Breast epithelium (tissue), 4 donors: ENCODE measurements around the gene TSPEAR. TPM values are rescaled to one million over a fixed set of nuclear protein-coding genes. Genes with fewer than 3 reads are reported as not detected.
A peak's percentile ranks its signal among the peaks of the same experiment; 100 is the strongest.

Experiments
- DNase-seq, 2 donors: peaks; one replicate each; pipeline ENCODE4 v3.0.0-alpha.2; 2019; ENCODE audit warnings: low spot score in 2 of 2
- H3K27ac ChIP-seq, 2 donors: fragments of 200-600 bp; sonication (generic) in 1 of 2; one replicate each; pipeline ENCODE4 v1.5.1; 2016 to 2019; ENCODE audit warnings: mild to moderate bottlenecking in 1 of 2
- H3K27me3 ChIP-seq, 2 donors: fragments of 200-600 bp; sonication (generic) in 1 of 2; one replicate each; pipeline versions ENCODE4 v1.5.1 to v1.6.0; 2017 to 2019; ENCODE audit warnings: control low read depth in 1 of 2, mild to moderate bottlenecking in 1 of 2
- H3K36me3 ChIP-seq: fragments of 200-600 bp; one replicate; pipeline ENCODE4 v1.5.1; 2019
- H3K4me1 ChIP-seq, 2 donors: fragments of 200-600 bp; sonication (generic); one replicate each; pipeline ENCODE4 v1.5.1; 2016 to 2019; ENCODE audit warnings: control low read depth in 1 of 2
- H3K4me3 ChIP-seq, 3 donors: fragments of 200-600 bp; sonication (generic); 1 replicate in 2 of 3; 2 replicates in 1 of 3; pipeline ENCODE4 v1.5.1; 2016 to 2019; ENCODE audit warnings: mild to moderate bottlenecking in 3 of 3, moderate library complexity in 2 of 3
- H3K9me3 ChIP-seq, 2 donors: fragments of 200-600 bp; sonication (generic) in 1 of 2; one replicate each; pipeline ENCODE4 v1.5.1; 2016 to 2019; ENCODE audit warnings: control low read depth in 1 of 2
- CTCF ChIP-seq, 3 donors: fragments of 450-650 bp; IDR thresholded peaks; one replicate each; pipeline ENCODE4 v1.5.1; 2016 to 2017; ENCODE audit warnings: antibody characterized with exemption in 3 of 3, mild to moderate bottlenecking in 3 of 3, moderate library complexity in 3 of 3
- POLR2A ChIP-seq: fragments of 450-650 bp; IDR thresholded peaks from one replicate; pipeline ENCODE4 v1.6.1; 2016; ENCODE audit warnings: antibody characterized with exemption, mild to moderate bottlenecking, moderate library complexity
- POLR2AphosphoS5 ChIP-seq, 3 donors: sonication (generic); formaldehyde crosslinking; IDR thresholded peaks; one replicate each; pipeline ENCODE4 v1.6.1; 2017; ENCODE audit warnings: antibody characterized with exemption in 3 of 3
- intact Hi-C: fragments of 100-400 bp; cut with DNase I; formaldehyde crosslinking; loops from one replicate; pipeline ENCODE4 v1.15.1; 2023; ENCODE audit warnings: low total_unique reads
- total RNA-seq, 3 donors: library from RNA; depleted of rRNA; stranded (reverse); fragments of >200 nt; gene quantifications; one replicate each; pipeline ENCODE4 v1.1.0, GENCODE V29; 2016

Gene TSPEAR
- total RNA-seq, 3 donors from 2014 or later: 0.15 TPM; not detected in 2

- Histone ChIP-seq H3K27me3 (peaks cover 0 to 15% of the 10 kb centered on the region in 2 donors), H3K4me3 (no peak overlapping the region), H3K36me3 (no peaks in the 10 kb centered on the region), H3K27ac (no peak overlapping the region), H3K9me3 (peaks cover 7 to 9% of the 10 kb centered on the region in 2 donors), H3K4me1 (no peaks in the 10 kb centered on the region)
- no peak for TF ChIP-seq CTCF (IDR thresholded peaks at IDR 0.05)
- TF ChIP-seq POLR2A: no peak
- TF ChIP-seq POLR2AphosphoS5 (IDR thresholded peaks at IDR 0.05): no peak
- intact Hi-C loops: no loop called here
- DNase-seq: peak in 1 of 2 donors; percentile 22
Measured at GRCh38 chr21:44568261-44568660, 143.1 kb downstream of the TSPEAR start.

GRCh38 chr21:44567481-44568171 lies 143.7 kb downstream of the TSPEAR start:
- H3K27ac ChIP-seq: no peak overlapping the region
- H3K36me3 ChIP-seq: no peaks in the 10 kb centered on the region
- H3K9me3 ChIP-seq: peaks cover 9 to 12% of the 10 kb centered on the region in 2 donors
- intact Hi-C loops: no loop called here
- peak in 1 of 2 donors; percentile 43 for DNase-seq
- no peak for TF ChIP-seq POLR2AphosphoS5 (IDR thresholded peaks at IDR 0.05)
- TF ChIP-seq POLR2A: no peak
- H3K4me1 ChIP-seq: no peaks in the 10 kb centered on the region
- no peak overlapping the region for H3K4me3 ChIP-seq
- peaks cover 0 to 11% of the 10 kb centered on the region in 2 donors for H3K27me3 ChIP-seq

- no peak for DNase-seq
- peaks cover 3 to 12% of the 10 kb centered on the region in 2 donors for H3K9me3 ChIP-seq
- no peak overlapping the region for H3K27ac ChIP-seq
- TF ChIP-seq CTCF (IDR thresholded peaks at IDR 0.05) (no peak), POLR2AphosphoS5 (IDR thresholded peaks at IDR 0.05) (no peak), POLR2A (no peak)
- intact Hi-C loops: no loop called here
- H3K27me3 ChIP-seq: peaks cover 0 to 11% of the 10 kb centered on the region in 2 donors
- H3K4me1 ChIP-seq: no peaks in the 10 kb centered on the region
- no peak overlapping the region for H3K4me3 ChIP-seq
- H3K36me3 ChIP-seq: no peaks in the 10 kb centered on the region
Measured at GRCh38 chr21:44566403-44566802, 145.0 kb downstream of the TSPEAR start.

GRCh38 chr21:44564886-44565598 lies 146.3 kb downstream of the TSPEAR start:
- intact Hi-C loops: no loop called here
- no peaks in the 10 kb centered on the region for H3K4me1 ChIP-seq
- no peak overlapping the region for H3K27ac ChIP-seq
- no peak overlapping the region for H3K4me3 ChIP-seq
- TF ChIP-seq POLR2A (no peak), POLR2AphosphoS5 (IDR thresholded peaks at IDR 0.05) (no peak), CTCF (IDR thresholded peaks at IDR 0.05) (no peak)
- no peak for DNase-seq
- no peaks in the 10 kb centered on the region for H3K36me3 ChIP-seq
- peaks cover 0 to 9% of the 10 kb centered on the region in 2 donors for H3K27me3 ChIP-seq
- peaks cover 1 to 6% of the 10 kb centered on the region in 2 donors for H3K9me3 ChIP-seq

- DNase-seq: no peak
- Histone ChIP-seq H3K27me3 (peaks cover 0 to 5% of the 10 kb centered on the region in 2 donors), H3K4me3 (no peak overlapping the region), H3K27ac (no peak overlapping the region), H3K9me3 (peaks cover 6% of the 10 kb centered on the region in 2 donors), H3K4me1 (no peaks in the 10 kb centered on the region), H3K36me3 (no peaks in the 10 kb centered on the region)
- TF ChIP-seq POLR2A: no peak
- TF ChIP-seq POLR2AphosphoS5 (IDR thresholded peaks at IDR 0.05): no peak
- TF ChIP-seq CTCF (IDR thresholded peaks at IDR 0.05): no peak
- intact Hi-C loops: no loop called here
Measured at GRCh38 chr21:44564099-44564498, 147.3 kb downstream of the TSPEAR start.
